Activated T-cell treated with anti-CD3 and anti-CD28 coated beads, Interleukin-2, amount 50 U/mL, for 48 hours (primary cell): ENCODE measurements around the gene STPG1.

Experiments used
- DNase-seq, 2 experiments: peaks; one replicate each; pipeline ENCODE4 v3.0.0-alpha.2; 2020

The STPG1 gene

DNA sequence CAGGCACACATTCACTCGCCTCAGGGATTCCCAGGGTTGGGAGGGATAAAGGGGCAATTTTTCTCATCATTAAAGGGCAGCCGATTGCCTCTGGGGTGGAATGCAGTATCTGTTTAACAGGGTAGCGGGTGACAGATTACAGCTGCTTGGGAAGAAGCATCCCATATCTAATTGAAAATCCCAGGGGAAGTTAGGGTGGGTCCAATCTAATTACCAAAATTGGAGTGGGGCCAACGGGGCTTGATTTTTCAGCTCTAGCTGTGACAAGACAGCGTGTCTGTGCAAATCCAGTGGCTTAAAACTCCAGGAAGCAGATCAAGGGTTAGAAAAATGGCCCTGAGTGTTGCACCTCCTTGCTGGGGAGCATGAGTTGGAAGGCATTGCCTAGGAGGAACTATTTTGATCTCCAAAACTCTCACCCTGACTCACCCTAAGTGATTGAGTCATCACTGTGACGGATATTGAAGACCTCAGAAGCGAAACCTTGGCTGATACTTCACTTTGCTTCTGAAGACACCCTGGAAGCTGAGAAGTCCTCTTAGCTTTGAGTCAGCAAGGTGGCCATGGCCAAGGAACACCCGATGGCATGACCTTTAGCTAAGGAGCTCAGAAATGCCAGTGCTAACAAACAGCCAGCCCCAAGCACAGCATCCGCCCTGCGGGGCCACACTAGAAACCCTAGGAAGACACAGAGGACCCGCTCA, 48.5 kb downstream of the STPG1 start:
- DNase-seq: peak; percentile 63 to 64

DNA sequence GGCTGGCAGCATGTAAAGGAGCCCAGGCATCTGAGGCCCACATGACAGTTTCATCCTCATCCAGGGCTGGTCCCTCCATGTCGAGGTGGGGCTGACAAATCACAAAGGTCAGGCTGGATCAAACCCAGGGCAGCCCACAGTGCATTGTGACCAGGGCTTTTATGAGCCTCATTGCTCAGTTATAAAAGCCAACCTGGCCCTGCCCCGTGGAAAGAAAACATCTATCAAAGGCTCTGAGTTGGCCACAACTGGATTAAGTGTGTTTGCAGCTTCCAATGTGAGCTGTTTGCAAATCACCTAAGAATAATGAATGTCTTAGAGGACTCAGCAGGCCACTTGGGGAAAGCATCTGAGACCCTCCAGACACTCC, 49.0 kb downstream of the STPG1 start:
- DNase-seq: no peak

DNA sequence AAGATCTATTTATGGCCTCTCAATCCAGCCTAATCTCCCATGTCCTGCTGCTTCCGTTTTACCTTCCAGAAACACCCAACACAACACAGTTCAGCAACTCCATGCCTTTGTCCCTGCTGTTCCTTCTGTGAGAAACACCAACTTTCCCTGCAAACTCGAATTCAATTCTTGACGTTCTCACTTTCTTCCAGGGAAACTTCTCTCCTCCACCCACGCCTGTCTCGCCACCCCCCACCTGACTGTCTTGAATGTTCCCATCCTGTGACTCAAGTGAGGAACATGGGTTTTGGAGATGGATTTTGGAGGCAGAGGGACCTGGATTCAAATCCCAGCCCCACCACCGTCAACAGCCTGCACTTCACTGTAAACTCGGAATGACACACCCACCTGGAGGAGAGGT, 49.6 kb downstream of the STPG1 start:
- DNase-seq: no peak

DNA sequence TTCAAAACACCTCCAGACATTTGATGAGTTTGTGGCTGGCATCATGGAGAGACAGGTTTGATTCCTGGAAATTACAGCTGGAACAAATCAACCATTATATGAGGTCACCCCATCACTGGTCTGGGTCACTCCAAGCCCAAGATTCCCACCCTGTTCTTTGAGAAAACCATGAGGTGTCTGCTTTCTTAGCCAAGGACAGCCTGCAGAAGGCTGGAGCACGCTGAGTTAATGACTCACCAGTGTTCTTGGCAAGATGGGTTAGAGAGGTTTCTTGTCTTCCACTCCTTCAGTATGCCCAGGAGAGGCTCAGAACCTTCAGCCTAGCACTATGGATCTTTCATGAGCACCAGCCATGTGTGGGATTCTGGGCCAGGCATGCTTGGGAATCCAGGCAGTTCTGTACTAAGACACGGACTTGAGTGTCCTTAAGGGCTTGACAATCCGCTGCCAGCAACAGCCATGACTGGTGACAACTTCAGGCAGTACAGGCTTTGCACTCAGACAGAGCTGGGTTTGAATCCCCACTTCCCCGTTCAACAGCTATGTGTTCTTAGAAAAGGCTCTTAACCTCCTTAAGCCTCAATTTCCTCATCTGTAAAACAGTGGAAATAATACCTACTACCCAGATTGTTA, 50.5 kb downstream of the STPG1 start:
- DNase-seq: no peak

DNA sequence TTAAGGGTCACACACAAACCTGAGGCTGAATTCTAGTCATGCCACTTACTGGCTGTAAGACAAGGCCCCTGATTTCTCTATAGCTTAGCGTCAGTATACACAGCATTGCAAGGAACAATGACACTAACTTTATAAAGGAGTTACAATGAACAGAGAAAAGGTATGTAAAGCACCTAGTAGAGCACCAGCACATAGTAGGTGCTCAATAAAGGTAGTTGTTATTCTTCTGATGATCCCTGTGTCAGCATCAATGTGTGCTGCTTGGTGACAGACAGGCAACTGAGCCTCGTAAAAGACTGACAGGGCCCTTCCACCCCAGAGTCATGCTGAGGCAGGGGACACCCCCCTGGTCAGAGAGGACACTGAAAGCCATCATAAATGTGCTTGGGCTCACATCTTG, 51.2 kb downstream of the STPG1 start:
- no peak for DNase-seq

DNA sequence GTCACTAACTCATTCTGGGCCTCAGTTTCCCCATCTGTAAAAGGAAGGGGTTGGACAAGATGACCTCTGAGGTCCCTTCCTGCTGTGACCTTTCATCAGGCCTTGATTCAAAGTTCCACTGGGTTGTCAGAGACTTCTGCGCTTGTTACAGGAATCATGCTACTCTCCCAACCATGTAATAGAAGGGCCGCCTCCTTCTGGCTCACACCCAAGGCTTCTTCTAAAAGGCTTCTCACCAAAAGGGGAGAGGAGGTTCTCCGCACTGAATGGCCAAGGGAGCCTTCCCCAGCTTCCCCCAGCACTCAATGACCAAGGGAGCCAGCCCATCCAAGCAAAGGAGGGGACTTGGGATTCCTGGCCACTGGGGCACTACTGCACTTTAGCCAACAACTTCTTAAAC, 51.8 kb downstream of the STPG1 start:
- DNase-seq: no peak

DNA sequence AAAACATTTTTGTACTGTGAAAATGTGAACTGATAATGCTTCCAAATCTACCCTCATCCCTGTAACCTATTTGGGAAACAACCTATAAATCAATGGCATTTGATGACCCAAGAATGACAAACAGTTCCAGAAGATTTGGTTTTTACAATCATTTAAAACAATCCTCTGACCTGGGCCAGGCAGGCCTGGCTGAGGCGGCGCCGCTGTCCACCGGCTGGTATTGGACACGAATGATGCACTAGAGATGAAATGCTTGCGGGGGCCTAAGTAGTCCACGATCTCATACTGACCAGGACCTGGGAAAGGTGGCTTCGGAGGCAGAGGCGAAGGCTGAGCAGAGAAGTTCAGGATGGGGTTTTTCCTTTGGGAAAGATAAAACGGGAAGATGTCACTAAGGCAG, 52.9 kb downstream of the STPG1 start:
- DNase-seq: no peak

DNA sequence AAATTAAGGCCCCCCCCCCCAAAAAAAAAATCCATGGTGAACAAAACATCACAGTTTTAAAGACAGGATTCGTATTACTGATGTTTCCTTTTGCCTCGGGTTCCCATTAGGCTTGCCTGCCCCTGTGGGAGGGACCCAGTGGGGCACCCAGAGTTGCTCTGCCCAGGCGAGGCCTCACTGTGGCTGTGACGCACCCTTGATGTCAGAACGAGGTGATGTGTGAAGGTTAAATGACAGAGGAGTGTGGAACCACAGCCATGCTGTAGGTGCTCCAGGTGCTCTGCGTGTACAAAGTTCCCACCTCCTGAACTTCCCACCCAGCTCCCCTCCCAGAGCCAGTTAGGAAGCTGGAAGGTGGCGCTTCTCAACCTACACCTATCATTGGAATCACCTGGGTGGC, 56.5 kb downstream of the STPG1 start:
- no peak for DNase-seq

DNA sequence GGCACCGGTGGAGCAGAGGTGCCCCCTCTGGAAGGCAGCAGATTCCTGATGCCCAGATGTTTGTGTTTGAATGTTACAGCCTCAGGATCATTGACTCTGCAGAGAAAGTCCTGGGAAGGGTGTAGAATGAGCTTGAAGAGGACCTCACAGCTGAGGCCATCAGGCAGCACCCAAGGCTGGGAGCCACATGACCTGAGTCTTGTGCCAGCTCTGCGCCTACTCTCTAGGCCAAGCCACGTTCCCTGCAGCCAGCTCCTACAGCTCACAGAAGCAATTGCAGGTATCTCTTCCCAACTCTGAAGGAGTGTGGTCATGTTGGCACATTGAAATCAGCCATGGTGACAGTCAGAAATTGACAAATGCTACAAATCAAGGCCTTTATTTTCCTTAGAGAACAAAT, 58.1 kb downstream of the STPG1 start:
- no peak for DNase-seq

DNA sequence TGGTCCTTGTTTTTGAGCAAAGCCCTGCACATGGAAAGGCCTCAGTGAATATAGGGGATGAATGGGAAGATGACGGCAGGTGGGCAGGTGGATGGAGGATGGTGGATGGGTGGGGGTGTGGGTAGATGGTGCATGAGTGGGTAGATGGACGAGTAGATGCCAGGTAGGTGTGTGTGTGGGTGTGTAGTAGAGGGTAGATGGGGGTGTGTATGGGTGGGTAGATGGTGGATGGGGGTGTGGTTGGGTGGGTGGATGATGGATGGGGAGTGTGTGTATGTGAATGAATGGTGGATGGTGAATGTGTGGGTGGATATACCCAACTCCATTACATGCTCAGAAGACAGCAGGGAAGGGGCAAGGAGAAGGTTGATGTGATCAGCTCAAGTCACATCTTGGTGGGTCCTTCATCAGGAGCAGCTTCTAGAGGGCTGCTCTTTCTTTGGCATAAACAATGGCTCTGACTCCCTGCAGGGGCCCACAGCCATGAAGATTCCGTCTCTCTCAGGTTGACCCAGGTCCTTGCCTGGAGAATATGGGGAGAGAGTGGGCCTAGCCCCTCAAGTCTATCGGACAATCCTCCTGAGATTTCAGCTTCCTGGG, 60.2 kb downstream of the STPG1 start:
- DNase-seq: no peak

DNA sequence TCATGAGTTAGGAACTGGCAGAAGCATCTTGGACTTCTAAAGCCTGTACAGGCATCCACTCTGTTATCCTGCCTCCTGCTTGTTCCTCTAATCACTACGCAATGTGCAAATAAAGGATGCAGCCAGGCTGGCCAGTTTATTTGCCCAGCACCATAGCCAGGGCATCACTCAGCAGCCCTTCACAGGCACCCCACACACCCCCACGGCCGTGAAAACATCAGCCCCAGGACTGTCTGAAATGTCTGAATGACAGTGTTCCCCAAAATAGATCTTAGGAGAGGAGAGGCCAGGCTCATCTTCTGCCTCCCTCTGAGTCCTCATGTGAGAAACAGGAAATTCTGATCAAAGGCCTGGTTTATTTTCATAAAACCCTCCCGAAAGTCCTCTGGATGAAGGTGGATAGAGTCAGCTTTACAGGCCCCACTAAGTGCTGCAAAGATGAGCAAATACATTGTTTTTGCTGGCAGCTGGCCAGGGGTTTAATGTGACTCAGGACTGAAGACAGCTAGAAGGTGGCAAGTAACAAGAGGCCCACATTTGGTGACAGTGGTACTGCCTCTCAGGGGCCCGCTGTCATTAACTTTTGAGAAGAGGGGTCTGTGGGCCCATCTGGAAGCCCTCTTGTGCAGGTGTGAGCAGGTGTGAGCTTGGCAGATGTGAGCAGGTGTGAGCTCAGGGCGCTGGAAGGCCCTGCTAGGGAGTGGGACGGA, 61.5 kb downstream of the STPG1 start:
- DNase-seq: peak; percentile 81

DNA sequence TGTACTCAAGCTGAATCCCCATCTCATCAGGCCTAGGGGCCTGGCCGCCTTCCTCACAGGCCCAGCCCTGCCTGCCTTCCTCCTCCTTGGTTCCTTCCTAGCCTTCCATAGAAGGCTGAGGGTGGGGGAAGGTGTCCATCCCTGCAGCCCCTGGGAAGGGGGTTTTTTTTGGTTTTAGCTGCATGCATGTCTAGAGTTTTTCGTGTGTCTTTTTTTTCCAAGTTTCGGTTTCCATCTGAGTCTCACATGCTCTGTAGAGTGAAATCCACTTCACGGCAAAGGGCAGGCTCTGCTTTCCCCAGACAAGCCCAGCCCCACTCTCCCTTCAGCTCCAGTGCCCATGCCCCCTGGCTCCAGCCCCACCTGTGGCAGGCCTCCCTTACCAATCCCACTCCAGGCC, 62.3 kb downstream of the STPG1 start:
- DNase-seq: peak; percentile 37 to 43

DNA sequence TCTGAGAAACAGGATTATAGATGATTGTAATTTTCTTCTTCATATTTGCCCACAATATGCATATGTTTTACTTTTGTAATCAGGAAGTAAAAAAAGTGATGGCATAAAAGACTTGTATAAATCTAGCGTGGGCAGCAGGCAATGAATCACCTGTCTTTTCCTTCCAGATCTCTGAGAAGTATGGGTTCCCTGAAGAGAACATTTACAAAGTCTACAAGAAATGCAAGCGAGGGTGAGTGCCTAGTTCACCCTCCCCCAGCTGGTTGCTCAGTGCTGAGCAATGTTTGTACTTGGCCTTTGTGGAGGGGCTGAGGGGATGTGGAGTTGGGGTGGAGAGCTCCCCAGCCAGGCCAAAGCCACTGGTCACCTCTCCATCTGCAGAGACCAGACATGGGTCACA, 63.7 kb downstream of the STPG1 start:
- peak; percentile 34 to 49 for DNase-seq

DNA sequence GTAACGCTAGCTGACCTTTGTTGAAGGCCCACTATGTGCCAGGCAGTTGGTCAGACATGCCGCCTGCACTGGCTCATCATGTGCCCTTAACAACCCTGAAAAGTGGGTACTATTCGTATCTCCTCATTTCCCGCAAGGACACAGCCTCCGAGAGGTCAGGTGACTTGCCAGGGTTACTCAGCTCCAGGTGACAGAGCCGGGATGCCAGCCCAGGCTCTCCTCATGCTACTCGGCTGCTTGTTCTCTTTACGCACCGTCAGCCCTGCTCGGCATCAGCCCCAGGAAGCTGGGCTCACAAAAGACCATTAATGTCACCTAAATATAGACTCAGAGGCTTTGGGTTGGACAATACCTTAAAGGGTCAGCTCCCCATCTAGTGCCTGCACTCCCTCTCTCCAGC, 65.4 kb downstream of the STPG1 start:
- DNase-seq: no peak

DNA sequence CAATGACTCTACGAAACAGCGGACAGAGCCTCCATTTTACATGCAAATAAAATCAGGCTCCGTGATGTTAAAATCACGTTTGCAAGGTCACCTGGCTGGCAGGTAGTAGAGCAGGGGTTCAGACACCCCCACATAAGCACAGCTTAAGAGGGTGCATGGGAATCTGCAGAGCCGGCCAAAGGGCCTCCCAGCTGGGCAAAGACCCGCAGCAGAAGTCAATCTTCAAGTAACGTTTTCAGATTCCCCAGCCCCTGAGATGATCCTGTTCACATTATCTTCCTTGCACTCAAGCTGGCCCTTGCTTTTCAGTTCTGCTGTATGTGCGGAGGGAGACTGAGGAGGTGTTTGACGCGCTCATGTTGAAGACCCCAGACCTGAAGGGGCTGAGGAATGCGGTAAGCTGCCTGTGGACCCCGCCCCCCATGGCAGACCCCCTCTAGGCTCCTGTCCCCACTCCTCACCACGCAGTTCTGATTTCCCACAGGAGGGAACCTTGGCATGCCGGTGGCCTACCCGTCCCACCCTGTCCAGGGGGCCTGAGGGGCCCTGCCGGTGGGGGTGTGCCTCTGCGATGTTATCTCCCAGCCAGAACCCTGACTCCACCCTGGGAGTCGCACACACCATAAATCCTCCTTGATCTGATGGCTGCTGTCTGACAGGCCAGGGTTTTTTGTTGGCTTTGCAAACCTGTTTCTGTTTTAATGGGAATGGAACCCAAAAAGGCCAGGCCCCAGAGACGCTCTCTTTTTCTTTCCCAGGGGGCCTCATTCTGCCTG, 66.2 kb downstream of the STPG1 start:
- DNase-seq: no peak

DNA sequence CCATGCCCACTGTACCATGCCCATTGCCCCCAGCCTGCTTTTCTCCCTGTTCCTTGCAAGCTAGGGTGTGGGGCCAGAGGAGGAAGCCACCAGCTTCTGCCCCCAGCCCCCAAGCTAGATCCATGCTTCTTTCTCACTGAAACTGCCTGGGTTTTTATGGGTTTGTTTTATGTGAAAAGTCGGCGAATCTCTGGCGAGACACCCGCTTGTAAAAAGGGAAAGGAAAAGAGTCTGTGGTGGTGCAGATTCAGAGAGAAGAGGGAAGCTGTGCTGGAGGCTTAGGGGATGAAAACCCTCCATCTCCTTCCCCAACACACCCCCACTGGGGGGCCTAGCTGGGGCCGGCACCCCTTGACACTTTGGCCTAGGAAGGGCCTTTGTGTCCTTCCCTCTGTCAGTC, 68.2 kb downstream of the STPG1 start:
- no peak for DNase-seq

DNA sequence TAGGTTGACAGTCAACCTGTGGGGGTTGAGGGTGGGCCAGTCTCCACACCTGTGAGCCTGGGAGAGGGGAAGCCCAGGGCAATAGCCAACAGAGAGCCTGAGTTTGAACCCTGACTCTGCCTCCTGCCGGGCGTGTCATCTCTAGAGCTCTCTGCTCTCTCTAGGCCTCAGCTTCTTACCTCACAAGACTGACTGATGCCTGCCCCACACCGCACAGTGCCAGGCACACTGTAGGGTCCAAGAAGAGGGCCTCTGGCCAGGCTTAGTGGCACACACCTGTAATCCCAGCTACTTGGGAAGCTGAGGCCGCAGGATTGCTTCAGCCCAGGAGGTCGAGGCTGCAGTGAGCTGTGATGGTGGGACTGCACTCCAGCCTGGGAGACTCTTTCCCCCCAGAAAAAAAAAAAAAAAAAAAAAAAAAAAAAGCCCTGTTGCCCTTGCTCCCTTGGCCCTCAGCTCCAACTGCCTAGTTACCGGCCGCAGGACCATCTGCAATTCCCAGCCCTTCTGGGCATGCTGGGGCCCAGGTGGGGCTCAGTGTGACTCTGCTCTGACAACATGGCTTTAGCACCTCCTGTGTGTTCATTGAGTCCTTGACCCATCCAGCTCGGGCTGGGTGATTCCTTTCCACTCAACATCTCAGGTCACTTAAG, 69.4 kb downstream of the STPG1 start:
- no peak for DNase-seq

DNA sequence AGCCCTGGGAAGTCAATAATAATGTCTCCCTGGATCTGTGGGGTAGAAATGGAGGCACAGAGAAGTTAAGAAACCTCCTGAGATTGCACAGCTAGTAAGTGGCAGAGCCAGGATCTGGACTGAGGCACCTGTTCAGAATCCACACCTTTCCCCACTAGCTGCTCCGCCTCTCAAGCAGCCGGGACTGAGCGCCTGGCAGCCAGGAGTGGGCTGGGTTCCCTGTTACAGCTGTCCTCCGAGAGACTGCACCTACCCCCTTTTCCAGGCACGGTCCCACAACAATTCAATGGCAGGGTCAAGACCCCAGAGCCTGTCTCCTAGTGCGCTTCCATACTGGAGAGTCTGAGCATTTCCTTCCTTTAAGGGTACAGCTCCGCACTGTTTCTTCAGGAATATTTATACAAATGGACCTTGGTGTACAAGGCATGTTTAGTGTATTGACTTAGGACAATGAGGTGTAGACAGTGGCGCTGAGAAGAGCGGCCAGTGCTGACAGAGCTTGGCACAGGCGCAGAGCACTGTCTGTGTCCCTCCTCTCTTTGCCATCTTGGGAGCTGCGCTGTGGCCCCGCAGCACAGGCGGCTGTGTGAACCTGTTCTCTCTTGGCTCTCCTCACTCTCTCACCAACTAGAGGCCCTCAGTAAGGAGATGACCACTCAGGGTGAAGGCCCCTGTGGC, 70.0 kb downstream of the STPG1 start:
- no peak for DNase-seq

DNA sequence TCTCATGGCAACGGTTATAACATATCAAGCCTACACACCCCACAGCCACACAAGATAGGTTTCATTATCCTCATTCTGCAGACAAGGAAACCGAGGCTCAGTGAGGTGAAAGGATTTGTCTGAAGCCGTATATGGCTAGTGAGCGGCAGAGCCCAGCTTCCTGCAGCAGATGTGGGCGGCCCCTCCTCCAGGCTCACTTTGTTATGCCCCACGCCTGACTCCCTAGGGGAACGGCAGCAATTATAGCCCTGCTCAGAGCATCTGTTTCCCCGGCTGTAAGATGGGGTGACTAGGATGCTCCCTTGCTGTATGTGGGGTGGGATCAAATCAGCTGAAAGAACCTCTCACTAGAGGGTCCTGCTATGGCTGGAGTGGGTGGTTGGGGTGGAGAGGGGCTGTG, 72.3 kb downstream of the STPG1 start:
- no peak for DNase-seq

DNA sequence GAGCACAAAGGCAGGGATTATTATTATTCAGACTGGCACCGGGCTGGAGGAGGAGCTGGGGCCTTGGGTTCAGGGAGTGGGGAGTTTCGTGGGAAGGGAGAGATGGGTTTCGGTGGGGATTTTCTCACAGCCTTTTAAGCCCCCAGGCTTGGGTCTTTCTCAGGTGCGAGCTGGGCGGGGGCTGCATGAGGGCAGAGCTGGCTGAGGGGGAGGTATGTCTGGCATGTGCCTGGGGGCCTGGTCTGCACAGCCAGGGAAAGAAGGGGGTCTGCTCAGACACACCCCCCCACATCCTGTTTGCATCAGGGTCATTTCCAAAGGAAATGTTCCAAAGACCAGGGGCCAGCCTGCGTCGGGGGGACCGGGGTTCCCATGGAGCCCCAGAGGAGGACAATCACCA, 72.8 kb downstream of the STPG1 start:
- DNase-seq: no peak

DNA sequence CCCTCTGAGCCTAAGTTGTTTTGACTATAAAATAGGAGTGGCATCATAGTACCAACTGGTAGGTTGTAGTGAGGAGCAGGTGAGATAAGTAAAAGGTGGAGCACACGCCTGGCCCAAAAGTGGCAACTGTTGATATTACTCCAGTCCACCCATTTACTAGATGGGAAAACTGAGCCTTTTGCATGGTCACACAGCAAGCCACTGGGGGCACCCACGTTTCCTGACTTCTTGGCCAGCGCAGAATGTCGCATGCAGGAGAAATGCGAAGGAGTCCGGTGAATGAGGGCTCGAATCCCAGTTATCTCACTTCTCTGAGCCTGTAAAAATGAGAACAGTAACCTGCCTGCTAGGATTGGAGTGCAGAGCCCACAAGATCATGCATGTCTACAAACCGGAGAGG, 73.6 kb downstream of the STPG1 start:
- no peak for DNase-seq

DNA sequence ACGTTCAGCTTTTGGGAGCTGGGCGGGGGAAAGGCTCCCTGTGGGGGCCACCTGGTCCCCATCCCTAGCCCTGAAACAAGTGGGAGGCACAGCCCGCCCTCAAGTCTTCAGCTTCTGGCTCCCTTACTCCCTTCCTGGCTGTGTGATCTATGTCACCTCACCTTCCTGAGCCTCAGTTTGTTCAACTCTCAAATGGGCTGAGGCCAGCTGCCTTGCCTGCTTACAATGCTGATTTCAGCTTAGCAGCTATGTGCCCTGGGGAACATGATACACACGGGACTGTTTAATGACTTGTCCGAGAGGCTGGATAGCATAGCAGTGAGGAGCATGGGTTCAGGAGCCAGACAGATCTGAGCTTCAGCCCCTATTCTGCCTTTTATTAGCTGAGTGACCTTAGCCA, 75.1 kb downstream of the STPG1 start:
- DNase-seq: no peak
